H9 (cell line): ENCODE data around the gene CD164. TPM values are rescaled to one million over a fixed set of nuclear protein-coding genes. Genes with fewer than 3 reads are reported as not detected.

ENCODE experiments used
- DNase-seq: peaks from one replicate; pipeline ENCODE4 v3.0.0-alpha.2; 2017
- H2AFZ ChIP-seq: one replicate; pipeline ENCODE4 v1.6.1; 2013; ENCODE audit warnings: mild to moderate bottlenecking, low read length, control low read depth, moderate library complexity
- H2AK5ac ChIP-seq: 2 replicates; pipeline ENCODE4 v1.6.1; 2013; ENCODE audit warnings: low read length, control low read depth, mixed read lengths; ENCODE audit not compliant: insufficient read length
- H2BK120ac ChIP-seq: one replicate; pipeline ENCODE4 v1.6.1; 2013; ENCODE audit warnings: low read depth, mild to moderate bottlenecking, low read length, control low read depth, inconsistent platforms; ENCODE audit not compliant: poor library complexity, severe bottlenecking
- H2BK12ac ChIP-seq: 2 replicates; pipeline ENCODE4 v1.6.1; 2013; ENCODE audit warnings: low read length, control low read depth, mixed read lengths, low read depth; ENCODE audit not compliant: insufficient read length
- H2BK15ac ChIP-seq: 2 replicates; pipeline ENCODE4 v1.6.1; 2013; ENCODE audit warnings: low read depth, low read length, control low read depth
- H2BK20ac ChIP-seq: one replicate; pipeline ENCODE4 v1.6.1; 2013; ENCODE audit warnings: low read depth, mild to moderate bottlenecking, low read length, control low read depth, inconsistent platforms; ENCODE audit not compliant: poor library complexity, severe bottlenecking
- H2BK5ac ChIP-seq: 2 replicates; pipeline ENCODE4 v1.6.1; 2013; ENCODE audit warnings: low read length, control low read depth, mixed read lengths; ENCODE audit not compliant: insufficient read length
- H3K14ac ChIP-seq: 2 replicates; pipeline ENCODE4 v1.6.1; 2013; ENCODE audit warnings: low read length, control low read depth; ENCODE audit not compliant: insufficient read depth
- H3K18ac ChIP-seq: 2 replicates; pipeline ENCODE4 v1.6.1; 2013; ENCODE audit warnings: low read depth, mild to moderate bottlenecking, mixed read lengths, low read length, control low read depth; ENCODE audit not compliant: insufficient read length
- H3K23ac ChIP-seq: 2 replicates; pipeline ENCODE4 v1.6.1; 2013; ENCODE audit warnings: low read length, control low read depth, mixed read lengths, low read depth; ENCODE audit not compliant: insufficient read length
- H3K23me2 ChIP-seq: 2 replicates; pipeline ENCODE4 v1.6.1; 2013; ENCODE audit warnings: low read depth, mild to moderate bottlenecking, mixed read lengths, low read length, control low read depth; ENCODE audit not compliant: insufficient read length, poor library complexity, severe bottlenecking
- H3K27ac ChIP-seq: 2 replicates; pipeline ENCODE4 v1.5.1; 2013; ENCODE audit warnings: low read length, control low read depth, mixed read lengths, low read depth; ENCODE audit not compliant: insufficient read length
- H3K27me3 ChIP-seq: 2 replicates; pipeline ENCODE4 v1.6.1; 2013; ENCODE audit warnings: low read length, control low read depth, inconsistent platforms; ENCODE audit not compliant: insufficient read depth
- H3K4ac ChIP-seq: 2 replicates; pipeline ENCODE4 v1.6.1; 2013; ENCODE audit warnings: low read depth, mild to moderate bottlenecking, control low read depth, inconsistent platforms, low read length, moderate library complexity
- H3K4me1 ChIP-seq: 2 replicates; pipeline ENCODE4 v1.6.1; 2013; ENCODE audit warnings: low read length, control low read depth, inconsistent platforms; ENCODE audit not compliant: insufficient read depth
- H3K4me2 ChIP-seq: 2 replicates; pipeline ENCODE4 v1.6.1; 2013; ENCODE audit warnings: low read length, control low read depth, mixed read lengths; ENCODE audit not compliant: insufficient read length, insufficient read depth
- H3K56ac ChIP-seq: 2 replicates; pipeline ENCODE4 v1.6.1; 2013; ENCODE audit warnings: low read depth, mild to moderate bottlenecking, mixed read lengths, low read length, control low read depth; ENCODE audit not compliant: insufficient read length
- H3K79me1 ChIP-seq: 2 replicates; pipeline ENCODE4 v1.6.1; 2013; ENCODE audit warnings: low read depth, mild to moderate bottlenecking, moderate library complexity, low read length, control low read depth, inconsistent platforms; ENCODE audit not compliant: insufficient read depth, poor library complexity, severe bottlenecking
- H3K79me2 ChIP-seq: 2 replicates; pipeline ENCODE4 v1.6.1; 2013; ENCODE audit warnings: low read length, control low read depth, inconsistent platforms; ENCODE audit not compliant: insufficient read depth
- H3K9ac ChIP-seq: 2 replicates; pipeline ENCODE4 v1.6.1; 2013; ENCODE audit warnings: low read length, control low read depth, mixed read lengths; ENCODE audit not compliant: insufficient read length; ENCODE audit errors: extremely low read depth
- H3K9me3 ChIP-seq: one replicate; pipeline ENCODE4 v1.6.1; 2013; ENCODE audit warnings: low read depth, low read length, inconsistent platforms; ENCODE audit not compliant: control insufficient read depth
- H3T11ph ChIP-seq: one replicate; pipeline ENCODE4 v1.6.1; 2013; ENCODE audit warnings: mild to moderate bottlenecking, low read length, control low read depth, inconsistent platforms
- H4K20me1 ChIP-seq: one replicate; pipeline ENCODE4 v1.6.1; 2013; ENCODE audit not compliant: control insufficient read depth, insufficient read length, insufficient read depth
- H4K5ac ChIP-seq: 2 replicates; pipeline ENCODE4 v1.6.1; 2013; ENCODE audit warnings: low read depth, mild to moderate bottlenecking, mixed read lengths, low read length, control low read depth; ENCODE audit not compliant: insufficient read length
- H4K8ac ChIP-seq: replicated peaks from 2 replicates; pipeline ENCODE4 v1.6.1; 2013; ENCODE audit warnings: low read length, control low read depth, mixed read lengths, low read depth; ENCODE audit not compliant: insufficient read length
- H4K91ac ChIP-seq: 2 replicates; pipeline ENCODE4 v1.6.1; 2013; ENCODE audit warnings: low read depth, mild to moderate bottlenecking, moderate library complexity, mixed read lengths, low read length, control low read depth; ENCODE audit not compliant: insufficient read length
- H3K27ac Mint-ChIP-seq, 3 experiments: 2 replicates in 2 of 3; 3 replicates in 1 of 3; pipeline ENCODE4 v1.8.0; 2020 to 2021; ENCODE audit warnings: mixed read lengths in 3 of 3, mild to moderate bottlenecking in 1 of 3, moderate library complexity in 1 of 3
- H3K27me3 Mint-ChIP-seq: 2 replicates; pipeline ENCODE4 v1.8.0; 2021; ENCODE audit warnings: low read depth, mild to moderate bottlenecking, moderate library complexity, mixed read lengths
- H3K36me3 Mint-ChIP-seq, 3 experiments: 2 replicates in 2 of 3; 3 replicates in 1 of 3; pipeline ENCODE4 v1.8.0; 2020 to 2021; ENCODE audit warnings: low read depth in 3 of 3, mixed read lengths in 3 of 3; ENCODE audit not compliant: insufficient read depth in 1 of 3
- H3K4me1 Mint-ChIP-seq, 2 experiments: 2 replicates each; pipeline ENCODE4 v1.8.0; 2020; ENCODE audit warnings: mixed read lengths in 2 of 2
- H3K4me3 Mint-ChIP-seq, 2 experiments: 2 replicates in 1 of 2; 3 replicates in 1 of 2; pipeline ENCODE4 v1.8.0; 2020 to 2021; ENCODE audit warnings: mild to moderate bottlenecking in 2 of 2, mixed read lengths in 2 of 2, moderate library complexity in 1 of 2
- H3K9me3 Mint-ChIP-seq, 2 experiments: 2 replicates in 1 of 2; 3 replicates in 1 of 2; pipeline ENCODE4 v1.8.0; 2020; ENCODE audit warnings: mild to moderate bottlenecking in 2 of 2, mixed read lengths in 2 of 2, moderate library complexity in 1 of 2
- CTCF ChIP-seq: fragments of 200-600 bp; sonication (generic); conservative IDR thresholded peaks from 3 replicates; pipeline ENCODE4 v1.8.0; 2021; ENCODE audit warnings: antibody characterized with exemption, mild to moderate bottlenecking
- WGBS: extraction: QIAGEN DNeasy Blood & Tissue Kit; methylation state at CpG from one replicate; pipeline ENCODE4 v1.1.7; 2013; ENCODE audit warnings: missing lambda C conversion rate, low lambda C conversion rate, mixed read lengths; ENCODE audit not compliant: insufficient read length; ENCODE audit errors: extremely low coverage; 5-methylcytosine and 5-hydroxymethylcytosine counted together
- total RNA-seq: library from RNA; stranded (reverse); gene quantifications from 2 replicates; pipeline ENCODE4 v1.2.1, GENCODE V29; 2021

Gene CD164
- total RNA-seq, 1 experiment from 2014 or later, result 130 TPM

DNA sequence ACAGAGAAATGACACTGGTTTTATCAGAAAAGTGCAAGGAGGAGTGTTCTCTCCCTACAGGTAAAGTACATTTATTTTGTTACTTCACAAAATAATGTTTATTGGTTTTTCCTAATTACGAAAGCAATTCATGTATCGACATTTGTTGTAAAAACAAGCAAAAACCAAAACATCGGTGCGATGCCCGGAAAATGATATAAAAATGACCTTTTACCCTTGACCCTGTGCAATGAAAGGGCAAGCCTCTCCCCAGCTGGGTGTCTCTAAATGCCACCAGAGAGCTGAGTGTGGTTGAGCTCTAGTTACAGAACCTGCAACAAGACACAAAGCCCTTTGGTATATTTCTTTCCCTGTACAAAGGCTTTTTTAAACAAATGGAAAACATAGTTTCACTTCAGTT is 65.4 kb downstream of the CD164 start:
- Histone ChIP-seq H4K5ac (no peak overlapping the region), H3K56ac (no peak overlapping the region), H3K79me1 (no peaks in the 10 kb centered on the region), H2AFZ (no peak overlapping the region), H2BK5ac (no peak overlapping the region), H4K20me1 (no peaks in the 10 kb centered on the region), H3K23ac (no peak overlapping the region), H2BK12ac (no peak overlapping the region), H3K18ac (no peak overlapping the region), H2BK15ac (no peak overlapping the region), H3K27me3 (no peaks in the 10 kb centered on the region), H3K23me2 (no peaks in the 10 kb centered on the region), H4K8ac (no peak overlapping the region), H3K79me2 (no peaks in the 10 kb centered on the region), H3T11ph (no peak overlapping the region), H3K9me3 (no peaks in the 10 kb centered on the region), H2BK120ac (no peak overlapping the region), H2BK20ac (no peak overlapping the region), H3K14ac (no peak overlapping the region), H3K4me1 (no peaks in the 10 kb centered on the region), H3K4ac (no peak overlapping the region), H3K27ac (no peak overlapping the region), H2AK5ac (no peak overlapping the region), H4K91ac (no peak overlapping the region), H3K4me2 (no peak overlapping the region), H3K9ac (no peak overlapping the region)
- Mint-ChIP-seq H3K4me3 (no peak overlapping the region), H3K36me3 (no peaks in the 10 kb centered on the region), H3K9me3 (no peaks in the 10 kb centered on the region), H3K4me1 (peaks cover 0 to 9% of the 10 kb centered on the region in 2 experiments; a peak in 2 of 4 replicates), H3K27me3 (no peaks in the 10 kb centered on the region), H3K27ac (no peak overlapping the region)
- no CpG with 5 or more reads among the region's 5 CpGs for WGBS
- TF ChIP-seq CTCF, result no peak
- DNase-seq, result no peak

Other genes starting within 250 kb of the CD164 start
- gene PPIL6, start 58.2 kb upstream of the CD164 start, total RNA-seq, result 0.26 and 1.0 TPM in 2 replicates
- gene SMPD2, start 58.3 kb upstream of the CD164 start, total RNA-seq, result 13.0 and 13.1 TPM in 2 replicates
- gene MICAL1, start 73.3 kb upstream of the CD164 start, total RNA-seq, result 84.9 and 92.9 TPM in 2 replicates
- gene ZBTB24, start 100.8 kb upstream of the CD164 start, total RNA-seq, result 25.6 and 27.3 TPM in 2 replicates